ENCODE measurements around the gene RNF207. TPM values are rescaled to one million over a fixed set of nuclear protein-coding genes. Genes with fewer than 3 reads are reported as not detected.

The RNF207 gene
- total RNA-seq, 1 donor from 2014 or later = 5.6 TPM

DNA sequence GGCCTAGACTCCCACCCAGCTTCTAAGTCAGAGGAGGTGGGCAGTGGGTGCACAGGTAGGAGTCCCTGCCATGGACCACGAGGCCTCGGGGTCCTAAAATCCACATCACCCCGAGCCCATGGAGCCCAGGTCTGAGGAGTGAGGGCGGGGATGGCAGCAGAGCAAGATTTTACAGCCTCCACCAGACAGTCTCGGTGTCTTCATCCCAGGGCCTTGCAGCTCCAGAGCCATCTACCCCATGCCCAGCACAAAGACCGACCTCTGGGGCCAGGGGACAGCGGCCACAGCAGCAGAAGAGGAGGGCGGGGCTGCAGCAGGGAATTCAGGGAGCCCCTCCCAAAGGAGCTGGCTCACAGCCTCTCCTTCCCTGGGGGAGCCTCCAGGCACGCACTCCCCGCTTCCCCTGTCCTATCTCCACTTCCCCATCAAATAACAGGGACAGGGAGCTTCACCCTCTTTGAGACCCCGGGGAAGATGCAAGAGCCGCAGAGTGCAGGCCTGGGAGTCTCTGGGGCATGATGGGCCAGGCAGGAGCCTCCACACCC, 40.4 kb upstream of the RNF207 start:
- no peak overlapping the region for H3K27ac Mint-ChIP-seq (ENCODE audit: unreplicated experiment)
- TF ChIP-seq, protein P1, sequence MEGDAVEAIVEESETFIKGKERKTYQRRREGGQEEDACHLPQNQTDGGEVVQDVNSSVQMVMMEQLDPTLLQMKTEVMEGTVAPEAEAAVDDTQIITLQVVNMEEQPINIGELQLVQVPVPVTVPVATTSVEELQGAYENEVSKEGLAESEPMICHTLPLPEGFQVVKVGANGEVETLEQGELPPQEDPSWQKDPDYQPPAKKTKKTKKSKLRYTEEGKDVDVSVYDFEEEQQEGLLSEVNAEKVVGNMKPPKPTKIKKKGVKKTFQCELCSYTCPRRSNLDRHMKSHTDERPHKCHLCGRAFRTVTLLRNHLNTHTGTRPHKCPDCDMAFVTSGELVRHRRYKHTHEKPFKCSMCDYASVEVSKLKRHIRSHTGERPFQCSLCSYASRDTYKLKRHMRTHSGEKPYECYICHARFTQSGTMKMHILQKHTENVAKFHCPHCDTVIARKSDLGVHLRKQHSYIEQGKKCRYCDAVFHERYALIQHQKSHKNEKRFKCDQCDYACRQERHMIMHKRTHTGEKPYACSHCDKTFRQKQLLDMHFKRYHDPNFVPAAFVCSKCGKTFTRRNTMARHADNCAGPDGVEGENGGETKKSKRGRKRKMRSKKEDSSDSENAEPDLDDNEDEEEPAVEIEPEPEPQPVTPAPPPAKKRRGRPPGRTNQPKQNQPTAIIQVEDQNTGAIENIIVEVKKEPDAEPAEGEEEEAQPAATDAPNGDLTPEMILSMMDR (IDR thresholded peaks at IDR 0.05; ENCODE audit: partially characterized antibody, unreplicated experiment) = no peak
- no peak for DNase-seq
- H3K27me3 Mint-ChIP-seq (ENCODE audit: unreplicated experiment) = peaks cover 7% of the 10 kb centered on the region
- no peak overlapping the region for H3K4me3 Mint-ChIP-seq (ENCODE audit: unreplicated experiment)
- no peaks in the 10 kb centered on the region for H3K36me3 Mint-ChIP-seq (ENCODE audit: unreplicated experiment)
- peaks cover 2% of the 10 kb centered on the region for H3K9me3 Mint-ChIP-seq (ENCODE audit: unreplicated experiment)
- peaks cover 10% of the 10 kb centered on the region for H3K4me1 Mint-ChIP-seq (ENCODE audit: low read depth, unreplicated experiment)

DNA sequence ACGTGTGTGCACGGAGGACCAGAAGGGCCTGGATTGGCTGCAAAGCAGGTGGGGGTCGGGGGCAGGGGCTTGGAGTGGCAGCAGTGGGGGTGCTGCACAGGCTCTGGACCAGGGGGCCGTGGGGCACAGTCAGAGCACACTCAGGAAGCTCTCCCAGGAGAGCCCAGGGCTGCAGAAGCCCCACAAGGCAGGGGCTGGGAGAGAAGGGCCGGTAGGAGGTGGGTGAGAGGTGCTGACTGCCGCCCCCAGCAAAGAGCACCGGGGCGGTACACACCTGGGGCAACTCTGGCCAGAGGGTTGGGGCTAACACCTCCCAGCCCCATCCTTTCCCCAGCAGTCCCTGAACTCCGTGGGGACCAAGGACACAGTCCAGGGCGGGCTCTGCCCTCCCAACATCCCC, 39.7 kb upstream of the RNF207 start:
- peaks cover 10% of the 10 kb centered on the region for H3K4me1 Mint-ChIP-seq (ENCODE audit: low read depth, unreplicated experiment)
- peaks cover 6% of the 10 kb centered on the region for H3K27me3 Mint-ChIP-seq (ENCODE audit: unreplicated experiment)
- TF ChIP-seq, protein P1 (IDR thresholded peaks at IDR 0.05; ENCODE audit: partially characterized antibody, unreplicated experiment) = no peak
- no peak for DNase-seq
- no peaks in the 10 kb centered on the region for H3K36me3 Mint-ChIP-seq (ENCODE audit: unreplicated experiment)
- H3K9me3 Mint-ChIP-seq (ENCODE audit: unreplicated experiment) = peaks cover 2% of the 10 kb centered on the region
- no peak overlapping the region for H3K27ac Mint-ChIP-seq (ENCODE audit: unreplicated experiment)
- no peak overlapping the region for H3K4me3 Mint-ChIP-seq (ENCODE audit: unreplicated experiment)

DNA sequence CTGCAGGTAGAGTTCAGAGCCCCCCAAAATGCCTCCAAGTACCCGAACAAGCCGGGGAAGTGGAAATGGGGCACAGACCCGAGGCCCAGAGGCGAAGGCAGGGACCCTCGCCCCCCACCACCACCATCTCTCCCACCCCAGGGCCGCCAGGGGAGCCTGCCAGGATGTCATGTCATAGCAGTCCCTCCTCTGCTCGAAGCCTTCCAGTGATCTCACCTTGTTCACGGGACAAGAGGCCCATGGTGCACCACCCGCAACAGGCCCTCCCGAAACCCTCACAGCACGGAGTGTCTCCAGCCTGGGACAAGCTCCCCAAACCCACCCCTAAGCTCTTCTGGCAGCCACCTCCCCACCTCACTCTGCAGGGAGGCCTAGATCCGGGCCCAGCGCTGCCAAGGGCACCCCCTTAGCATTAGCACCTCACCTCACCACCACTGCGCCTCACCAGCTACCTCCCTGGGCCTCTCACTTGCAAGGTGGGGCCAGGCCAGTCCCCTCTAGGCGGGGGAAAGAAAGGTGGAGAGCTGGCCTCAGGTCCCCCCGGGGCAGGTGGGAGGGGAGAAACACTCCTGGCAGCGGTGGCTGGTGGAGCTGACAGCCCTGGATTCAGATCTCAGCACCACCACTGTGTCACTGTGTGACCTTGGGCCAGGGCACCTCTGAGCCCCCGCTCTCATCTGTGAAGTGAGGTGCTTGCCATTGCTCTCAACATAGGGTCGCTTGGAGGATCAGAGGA, 39.1 kb upstream of the RNF207 start:
- Mint-ChIP-seq H3K27ac (ENCODE audit: unreplicated experiment) (no peak overlapping the region), H3K9me3 (ENCODE audit: unreplicated experiment) (peaks cover 2% of the 10 kb centered on the region), H3K4me3 (ENCODE audit: unreplicated experiment) (no peak overlapping the region), H3K27me3 (ENCODE audit: unreplicated experiment) (peaks cover 8% of the 10 kb centered on the region), H3K36me3 (ENCODE audit: unreplicated experiment) (no peaks in the 10 kb centered on the region), H3K4me1 (ENCODE audit: low read depth, unreplicated experiment) (peaks cover 12% of the 10 kb centered on the region)
- TF ChIP-seq, protein P1 (IDR thresholded peaks at IDR 0.05; ENCODE audit: partially characterized antibody, unreplicated experiment) = no peak
- no peak for DNase-seq

DNA sequence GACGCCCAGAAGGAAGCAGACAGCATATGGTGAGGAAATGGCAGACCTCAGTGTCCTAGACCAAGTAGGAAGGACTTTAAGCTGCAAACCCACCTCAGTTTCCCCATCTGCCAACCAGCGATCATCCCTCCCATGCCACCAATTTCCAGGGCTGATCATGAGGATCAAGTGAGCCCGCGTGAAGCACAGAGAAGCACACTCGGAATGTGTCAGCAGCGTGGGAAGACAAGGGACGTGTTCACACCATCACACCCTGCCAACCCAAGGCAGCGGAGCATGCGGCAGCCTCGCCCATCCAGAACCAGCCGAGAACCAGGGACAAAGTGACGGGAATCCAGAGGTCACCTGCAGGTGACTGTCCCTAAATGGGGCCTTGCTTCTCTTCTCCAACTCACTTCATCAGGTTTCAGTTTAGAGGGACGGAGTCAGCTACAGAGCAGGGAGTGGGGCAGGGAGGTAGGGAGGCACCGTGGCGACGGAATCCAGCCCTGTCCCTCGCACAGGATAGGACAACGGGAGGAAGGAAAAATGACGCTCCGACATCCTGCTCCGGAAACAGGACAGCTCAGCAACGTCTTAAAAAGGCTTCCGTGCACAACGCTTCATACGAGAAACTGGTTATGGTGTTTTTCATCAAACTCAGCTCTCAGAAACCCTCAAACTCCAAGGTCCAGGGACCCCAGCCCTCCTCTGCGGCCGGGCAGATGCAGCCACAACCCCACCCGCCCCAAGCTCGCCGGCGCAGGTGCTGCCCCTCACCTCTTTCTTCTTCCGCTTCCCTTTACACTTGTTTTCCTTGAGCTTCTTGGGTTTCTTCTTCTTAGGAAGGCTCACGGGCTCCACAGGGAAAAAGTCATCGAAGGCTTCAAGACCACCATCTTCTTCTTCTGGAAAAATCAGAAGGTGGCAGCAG, 38.3 kb upstream of the RNF207 start:
- Mint-ChIP-seq H3K4me1 (ENCODE audit: low read depth, unreplicated experiment) (peaks cover 12% of the 10 kb centered on the region), H3K9me3 (ENCODE audit: unreplicated experiment) (no peaks in the 10 kb centered on the region), H3K27ac (ENCODE audit: unreplicated experiment) (no peak overlapping the region), H3K4me3 (ENCODE audit: unreplicated experiment) (no peak overlapping the region), H3K36me3 (ENCODE audit: unreplicated experiment) (no peaks in the 10 kb centered on the region), H3K27me3 (ENCODE audit: unreplicated experiment) (peaks cover 7% of the 10 kb centered on the region)
- TF ChIP-seq, protein P1 (IDR thresholded peaks at IDR 0.05; ENCODE audit: partially characterized antibody, unreplicated experiment) = no peak
- DNase-seq = no peak

Measured in glutamatergic neuron (in vitro differentiated cells).